ENCODE data around the gene EPM2AIP1. TPM values are rescaled to one million over a fixed set of nuclear protein-coding genes. Genes with fewer than 3 reads are reported as not detected.

Gene EPM2AIP1
- total RNA-seq, 6 experiments from 2014 or later: 12.7 to 16.3 (median 14.3) TPM

GRCh38 chr3:37029111-37029510 is 36.2 kb upstream of the EPM2AIP1 start:
- Mint-ChIP-seq H3K27me3 (ENCODE audit: insufficient read depth) (peaks cover 4% of the 10 kb centered on the region), H3K27ac (no peak overlapping the region), H3K4me1 (ENCODE audit: low read depth) (peaks cover 29% of the 10 kb centered on the region), H3K4me3 (no peak overlapping the region), H3K36me3 (ENCODE audit: low read depth) (peaks cover 30% of the 10 kb centered on the region), H3K9me3 (no peaks in the 10 kb centered on the region)
- TF ChIP-seq CTCF (IDR thresholded peaks at IDR 0.05): no peak
- DNase-seq: no peak

GRCh38 chr3:37028329-37028728 is 35.4 kb upstream of the EPM2AIP1 start:
- Mint-ChIP-seq H3K4me1 (ENCODE audit: low read depth) (peaks cover 29% of the 10 kb centered on the region), H3K36me3 (ENCODE audit: low read depth) (peaks cover 34% of the 10 kb centered on the region), H3K27ac (no peak overlapping the region; the same call in 1 of the 2 replicates), H3K4me3 (no peak overlapping the region), H3K27me3 (ENCODE audit: insufficient read depth) (peaks cover 4% of the 10 kb centered on the region), H3K9me3 (no peaks in the 10 kb centered on the region)
- no peak for TF ChIP-seq CTCF (IDR thresholded peaks at IDR 0.05)
- DNase-seq: no peak

- no peak overlapping the region for H3K27ac Mint-ChIP-seq
- DNase-seq: no peak
- H3K9me3 Mint-ChIP-seq: no peaks in the 10 kb centered on the region
- H3K36me3 Mint-ChIP-seq (ENCODE audit: low read depth): peaks cover 45% of the 10 kb centered on the region
- H3K27me3 Mint-ChIP-seq (ENCODE audit: insufficient read depth): peaks cover 2% of the 10 kb centered on the region; the same call in 1 of the 2 replicates
- TF ChIP-seq CTCF (IDR thresholded peaks at IDR 0.05): no peak
- H3K4me3 Mint-ChIP-seq: no peak overlapping the region
- peaks cover 29% of the 10 kb centered on the region for H3K4me1 Mint-ChIP-seq (ENCODE audit: low read depth)
Measured at GRCh38 chr3:37026851-37027250, 33.9 kb upstream of the EPM2AIP1 start.

- Mint-ChIP-seq H3K9me3 (no peaks in the 10 kb centered on the region), H3K36me3 (ENCODE audit: low read depth) (peaks cover 53% of the 10 kb centered on the region), H3K27ac (no peak overlapping the region), H3K27me3 (ENCODE audit: insufficient read depth) (peaks cover 2% of the 10 kb centered on the region; the same call in 1 of the 2 replicates), H3K4me3 (no peak overlapping the region), H3K4me1 (ENCODE audit: low read depth) (peaks cover 22% of the 10 kb centered on the region)
- TF ChIP-seq CTCF (IDR thresholded peaks at IDR 0.05): no peak
- no peak for DNase-seq
Measured at GRCh38 chr3:37025561-37026335, 32.8 kb upstream of the EPM2AIP1 start.

GRCh38 chr3:37024820-37025405 is 32.0 kb upstream of the EPM2AIP1 start:
- TF ChIP-seq CTCF (IDR thresholded peaks at IDR 0.05): no peak
- peaks cover 2% of the 10 kb centered on the region for H3K27me3 Mint-ChIP-seq (ENCODE audit: insufficient read depth)

More at GRCh38 chr3:37024820-37025405, 32.0 kb upstream of the EPM2AIP1 start:
- Mint-ChIP-seq H3K27ac (no peak overlapping the region), H3K9me3 (no peaks in the 10 kb centered on the region), H3K36me3 (ENCODE audit: low read depth) (peaks cover 62% of the 10 kb centered on the region), H3K4me3 (no peak overlapping the region), H3K4me1 (ENCODE audit: low read depth) (peaks cover 14% of the 10 kb centered on the region)
- no peak for DNase-seq
